Renal cortex interstitium (tissue), 11 donors: ENCODE data around the gene UROD. TPM values are rescaled to one million over a fixed set of nuclear protein-coding genes. Genes with fewer than 3 reads are reported as not detected.
"Not testable (repeated sequence)": the region's sequence is repeated elsewhere in the genome, so short reads cannot be mapped to it uniquely, and the experiment has no call there.

Source experiments
- DNase-seq, 11 donors: peaks; one replicate each; pipeline ENCODE4 v3.0.0-alpha.2; 2013; ENCODE audit warnings: low read depth in 9 of 11, low spot score in 4 of 11; ENCODE audit errors: extremely low read depth in 1 of 11
- polyA plus RNA-seq, 3 donors: library from polyadenylated mRNA; unstranded; fragments of 120-200 nt; gene quantifications; one replicate each; pipeline ENCODE4 v1.2.1, GENCODE V29; 2013; ENCODE audit not compliant: insufficient read length in 3 of 3

The UROD gene
- polyA plus RNA-seq, 3 donors = 102 to 106 (median 105) TPM

DNA sequence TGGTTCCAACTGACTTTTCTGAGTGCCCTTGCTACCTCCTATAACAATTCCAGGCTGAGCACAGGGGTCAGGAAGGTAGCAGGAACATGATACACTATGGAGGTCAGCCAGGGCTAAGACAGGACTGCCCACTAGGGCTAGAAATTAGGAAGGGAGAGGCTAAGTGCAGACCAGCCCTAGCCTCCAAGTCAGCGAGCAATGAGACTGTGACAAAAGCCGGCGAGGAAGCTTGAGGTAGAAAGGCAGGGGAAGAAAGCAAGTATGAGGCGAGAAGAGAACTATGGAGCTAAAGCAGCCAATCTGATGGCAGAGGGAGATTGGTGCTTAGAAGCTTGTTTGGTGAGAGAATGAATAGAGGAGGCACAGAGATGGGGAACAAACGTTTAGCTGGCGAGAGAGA is 4.7 kb downstream of the UROD start:
- no peak for DNase-seq

DNA sequence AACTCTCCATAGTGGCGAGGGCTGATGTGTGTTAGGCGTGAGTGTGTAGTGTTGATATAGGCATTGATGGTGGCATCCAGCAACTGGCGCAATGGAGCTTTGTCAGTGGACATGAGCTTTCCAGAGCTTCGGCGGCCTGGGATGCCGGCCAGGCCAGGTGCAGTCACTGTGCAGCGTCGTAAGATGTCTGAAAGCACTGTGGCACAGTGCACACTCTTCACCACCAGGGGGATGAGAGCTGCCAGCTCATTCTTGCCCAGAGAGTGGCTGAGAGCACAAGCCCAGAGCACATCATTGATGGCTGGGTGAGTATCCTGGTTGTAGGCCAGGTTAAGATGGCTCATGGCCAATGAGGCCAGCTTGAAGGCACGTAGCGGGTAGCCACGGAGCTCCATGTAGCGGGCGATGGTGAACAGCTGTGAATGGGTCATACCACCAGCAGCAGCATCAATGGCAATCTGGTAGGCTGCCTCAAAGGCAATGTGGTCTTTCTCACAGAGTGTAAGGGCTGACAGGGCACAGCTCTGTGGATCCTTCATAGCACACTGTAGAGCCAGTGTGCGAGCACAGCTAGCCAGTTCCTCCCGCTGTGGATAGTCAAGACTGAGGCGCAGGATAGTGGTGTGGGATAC is 6.7 kb downstream of the UROD start:
- DNase-seq = peak in 2 of 11 donors; percentile 28 to 33

- DNase-seq = no peak
Observed at GRCh38 chr1:45023663-45024062, 11.6 kb downstream of the UROD start.

DNA sequence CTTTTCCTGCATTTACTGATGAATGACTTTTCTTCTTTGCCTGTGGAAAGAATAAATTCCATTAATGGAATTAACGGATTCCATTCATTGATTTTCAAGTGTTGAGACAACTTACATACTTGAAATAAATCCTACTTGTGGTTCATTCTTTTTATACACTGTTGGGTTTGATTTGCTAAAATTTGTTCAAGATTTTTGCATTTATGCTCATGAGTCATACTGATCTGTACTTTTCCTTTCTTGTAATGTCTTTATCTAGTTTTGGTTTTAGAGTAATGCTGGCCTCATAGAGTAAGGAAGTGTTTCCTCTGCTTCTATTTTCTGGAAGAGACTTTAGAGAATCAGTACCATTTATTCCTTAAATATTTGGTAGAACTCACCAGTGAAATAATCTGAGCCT is 14.4 kb downstream of the UROD start:
- DNase-seq = no peak

GRCh38 chr1:45032837-45033236 is 20.8 kb downstream of the UROD start:
- DNase-seq = no peak

GRCh38 chr1:45033356-45033755 is 21.3 kb downstream of the UROD start:
- DNase-seq = no peak

DNA sequence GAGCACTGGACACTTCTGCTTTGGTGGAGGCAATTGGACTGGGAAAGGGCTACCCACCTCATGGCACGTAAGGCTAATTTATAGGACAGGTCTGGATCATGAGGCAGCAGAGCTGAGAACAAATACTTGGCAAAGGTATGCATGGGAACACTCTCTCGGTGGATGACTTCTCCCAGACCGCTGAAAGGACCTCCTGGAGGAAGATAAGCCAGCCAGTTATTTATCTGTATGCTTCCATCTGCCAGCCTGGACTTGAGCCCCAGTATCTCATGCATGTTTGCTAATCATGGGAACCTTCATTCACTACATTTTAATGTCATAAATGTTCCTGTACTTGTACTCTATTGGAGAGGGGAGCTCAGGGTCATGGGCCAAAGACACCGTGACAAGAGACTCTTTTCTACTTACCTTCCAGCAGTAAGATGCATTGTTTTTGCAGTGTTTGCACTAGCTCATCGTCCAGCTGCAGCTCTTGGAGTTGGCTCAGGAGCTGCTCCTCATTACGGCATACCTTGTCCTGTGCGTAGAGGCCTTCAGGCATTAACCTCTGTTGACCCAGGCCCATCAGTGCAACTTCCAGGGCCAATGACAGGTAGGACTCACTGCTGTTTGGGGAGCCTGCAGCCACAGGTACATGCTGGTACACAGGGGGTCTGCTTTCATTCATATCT is 23.7 kb downstream of the UROD start:
- DNase-seq = no peak

GRCh38 chr1:45037456-45037855 is 25.4 kb downstream of the UROD start:
- no peak for DNase-seq

- no peak for DNase-seq
Observed at GRCh38 chr1:45038240-45038639, 26.2 kb downstream of the UROD start.

DNA sequence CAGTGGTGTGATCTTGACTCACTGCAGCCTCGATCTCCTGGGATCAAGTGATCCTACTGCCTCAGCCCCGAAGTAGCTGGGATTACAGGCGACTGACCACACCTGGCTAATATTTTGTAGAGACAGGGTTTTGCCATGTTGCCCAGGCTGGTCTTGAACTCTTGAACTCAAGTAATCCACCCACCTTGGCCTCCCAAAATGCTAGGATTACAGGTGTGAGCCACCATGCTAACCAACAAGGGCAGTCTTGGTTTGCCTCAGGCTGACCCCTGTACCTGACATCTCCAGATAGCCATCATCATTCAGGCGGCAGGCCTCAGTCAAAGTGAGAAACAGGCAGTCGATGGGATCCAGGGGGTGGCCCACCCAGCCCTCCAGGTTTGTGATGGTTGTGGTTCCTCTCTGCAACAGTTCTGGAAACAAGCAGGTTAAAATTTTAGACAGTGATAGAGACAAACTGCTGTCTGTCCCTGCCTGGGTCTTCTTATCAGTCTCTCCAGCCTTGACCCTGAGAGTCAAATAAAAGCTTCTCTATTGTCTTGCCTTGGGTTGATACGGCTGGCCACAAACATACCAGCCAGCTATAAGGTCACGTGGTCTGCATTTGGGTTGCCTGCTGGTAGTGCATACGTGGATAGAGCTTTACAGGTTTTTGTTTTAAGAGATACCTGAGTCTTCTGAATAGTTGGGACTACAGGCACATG is 26.8 kb downstream of the UROD start:
- DNase-seq = no peak

- no peak for DNase-seq
Observed at GRCh38 chr1:45040297-45040696, 28.2 kb downstream of the UROD start.

GRCh38 chr1:45043094-45043493 is 31.0 kb downstream of the UROD start:
- no peak for DNase-seq

GRCh38 chr1:45044916-45045315 is 32.9 kb downstream of the UROD start:
- DNase-seq = no peak

- no peak for DNase-seq
Observed at GRCh38 chr1:45047032-45047431, 35.0 kb downstream of the UROD start.

DNA sequence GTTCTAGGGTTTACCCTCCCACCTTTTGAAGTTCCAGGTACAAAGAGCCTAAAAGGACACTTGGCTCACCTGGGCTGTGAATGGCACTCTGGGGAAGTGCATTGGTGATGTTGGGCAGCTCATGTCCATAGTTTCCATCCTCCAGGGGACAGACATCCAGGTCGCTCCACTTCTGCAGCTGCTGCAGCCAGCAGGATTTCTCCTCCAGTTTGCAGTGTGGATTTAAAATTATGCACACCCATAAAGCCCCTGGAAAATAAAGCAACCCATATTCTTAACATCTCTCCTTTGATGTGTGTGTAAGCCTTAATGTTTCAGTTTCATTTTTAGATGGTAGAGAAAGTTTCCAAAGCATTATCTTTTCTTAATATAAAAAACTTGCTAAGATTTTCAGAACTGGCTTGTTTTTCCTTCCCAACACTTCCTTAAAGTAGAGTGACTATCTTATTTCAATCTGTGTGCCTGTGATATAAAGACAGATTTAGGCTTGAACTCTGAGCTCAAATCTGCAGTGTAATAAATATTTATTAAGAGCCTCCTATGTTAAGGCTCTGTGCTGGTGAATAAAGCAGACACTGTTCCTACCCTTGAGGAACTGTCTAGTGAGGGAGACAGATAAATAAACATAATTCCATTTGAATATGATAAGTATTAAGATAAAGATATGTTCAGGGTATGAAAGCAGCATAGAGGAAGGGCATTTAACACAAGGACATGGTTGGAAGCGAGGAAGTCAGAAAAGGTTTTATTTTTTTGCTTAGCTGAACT is 39.1 kb downstream of the UROD start:
- no peak for DNase-seq

DNA sequence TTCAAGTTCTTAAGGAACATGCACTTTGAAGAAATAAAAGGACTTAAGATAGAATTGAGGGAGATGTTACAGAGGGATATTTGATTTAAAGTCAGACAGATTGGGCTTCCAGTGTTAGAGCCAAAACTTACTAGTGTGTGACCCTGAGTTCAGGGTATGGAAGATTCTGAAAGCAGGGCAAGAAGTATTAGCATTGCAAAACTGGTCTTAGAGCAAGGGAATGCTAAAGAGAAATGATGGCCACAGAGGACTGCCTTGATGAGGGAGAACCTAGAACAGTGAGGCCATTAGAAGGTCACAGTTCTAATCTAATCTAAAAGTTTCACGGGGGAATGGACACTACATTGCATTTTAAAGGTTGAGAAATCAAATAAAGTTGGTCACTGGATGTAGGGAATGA is 45.5 kb downstream of the UROD start:
- no peak for DNase-seq

GRCh38 chr1:45059829-45060228 is 47.8 kb downstream of the UROD start:
- no peak for DNase-seq

DNA sequence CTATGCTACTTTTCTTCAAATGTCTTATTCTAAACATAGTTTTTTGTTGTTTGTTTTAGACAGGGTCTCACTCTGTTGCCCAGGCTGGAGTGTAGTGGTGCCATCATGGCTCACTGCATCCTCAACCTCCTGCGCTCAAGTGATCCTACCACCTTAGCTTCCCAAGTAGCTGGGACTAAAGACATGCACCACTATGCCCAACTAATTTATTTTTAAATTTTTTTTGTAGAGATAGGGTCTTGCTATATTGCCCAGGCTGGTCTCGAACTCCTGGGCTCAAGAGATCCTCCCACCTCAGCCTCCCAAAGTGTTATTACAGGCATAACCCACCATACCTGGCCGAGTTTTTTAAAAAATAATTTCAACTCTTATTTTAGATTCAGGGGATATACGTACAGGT is 50.4 kb downstream of the UROD start:
- DNase-seq = not testable (repeated sequence)

- DNase-seq = no peak
Observed at GRCh38 chr1:45065083-45065482, 53.0 kb downstream of the UROD start.
